IMR-90 (cell line): ENCODE results near the gene STAM. TPM values are rescaled to one million over a fixed set of nuclear protein-coding genes. Genes with fewer than 3 reads are reported as not detected.

Source experiments
- ATAC-seq: fragments of 200-7000 bp; cut with Tn5 transposase; 2 replicates; pipeline ENCODE4 v1.9.1; 2020; ENCODE audit warnings: low read depth, mild to moderate bottlenecking, moderate library complexity
- BruUV-seq: library from RNA; stranded (reverse); fragments of 400-500 nt; replicated peaks from 2 replicates; lab custom pipeline; 2021; lab: Mats Ljungman, UMichigan
- CTCF ChIA-PET: fragments of 300-600 bp; formaldehyde crosslinking; extraction: SDS; loops from one replicate; lab custom pipeline; 2021; ENCODE audit warnings: antibody characterized with exemption; lab: Yijun Ruan, JAX
- POLR2A ChIA-PET: fragments of 300-600 bp; sonication (Branson Sonifier 250); formaldehyde crosslinking; loops from one replicate; lab custom pipeline; 2022; ENCODE audit warnings: antibody characterized with exemption; ENCODE audit not compliant: unreplicated experiment; lab: Charles Lee
- DNase-seq: peaks from one replicate; pipeline ENCODE4 v3.0.0; 2013
- H2AFZ ChIP-seq: replicated peaks from 2 replicates; pipeline ENCODE3; 2013; ENCODE audit warnings: low read length, mild to moderate bottlenecking; ENCODE audit not compliant: poor library complexity
- H2AK5ac ChIP-seq: 2 replicates; pipeline ENCODE4 v1.6.1; 2013; ENCODE audit warnings: low read depth, low read length, inconsistent platforms
- H2AK9ac ChIP-seq: replicated peaks from 2 replicates; pipeline ENCODE3; 2013; ENCODE audit warnings: mild to moderate bottlenecking, low read depth, low read length, moderate library complexity; ENCODE audit not compliant: poor library complexity
- H2BK120ac ChIP-seq: 2 replicates; pipeline ENCODE4 v1.6.1; 2013; ENCODE audit warnings: low read depth, low read length, inconsistent platforms
- H2BK15ac ChIP-seq: 3 replicates; pipeline ENCODE4 v1.6.1; 2013; ENCODE audit warnings: low read depth, low read length, inconsistent platforms
- H2BK20ac ChIP-seq: 2 replicates; pipeline ENCODE4 v1.6.1; 2013; ENCODE audit warnings: low read depth, mild to moderate bottlenecking, inconsistent platforms, low read length, moderate library complexity
- H2BK5ac ChIP-seq: 2 replicates; pipeline ENCODE4 v1.6.1; 2013; ENCODE audit warnings: mild to moderate bottlenecking, low read depth, low read length, inconsistent platforms; ENCODE audit not compliant: poor library complexity, severe bottlenecking
- H3K14ac ChIP-seq: replicated peaks from 2 replicates; pipeline ENCODE4 v1.6.1; 2013; ENCODE audit warnings: low read depth, low read length, inconsistent platforms
- H3K18ac ChIP-seq: 2 replicates; pipeline ENCODE4 v1.6.1; 2013; ENCODE audit warnings: low read depth, low read length, control low read depth
- H3K23ac ChIP-seq: 2 replicates; pipeline ENCODE4 v1.6.1; 2013; ENCODE audit warnings: low read depth, low read length, inconsistent platforms
- H3K27ac ChIP-seq: 2 replicates; pipeline ENCODE4 v1.5.1; 2013; ENCODE audit warnings: mild to moderate bottlenecking, control low read depth, low read length; ENCODE audit not compliant: insufficient read depth
- H3K27me3 ChIP-seq: 2 replicates; pipeline ENCODE4 v1.6.1; 2013; ENCODE audit warnings: low read length; ENCODE audit not compliant: control insufficient read depth, insufficient read depth
- H3K36me3 ChIP-seq: 2 replicates; pipeline ENCODE4 v1.6.1; 2013; ENCODE audit warnings: low read length, mixed read lengths; ENCODE audit not compliant: control insufficient read depth, insufficient read depth
- H3K4ac ChIP-seq: 2 replicates; pipeline ENCODE4 v1.6.1; 2013; ENCODE audit warnings: low read depth, low read length, inconsistent platforms
- H3K4me1 ChIP-seq: 2 replicates; pipeline ENCODE4 v1.6.1; 2013; ENCODE audit warnings: low read length, mixed read lengths; ENCODE audit not compliant: control insufficient read depth, insufficient read depth
- H3K4me2 ChIP-seq: 2 replicates; pipeline ENCODE4 v1.6.1; 2013; ENCODE audit warnings: low read depth, mild to moderate bottlenecking, control low read depth, low read length, moderate library complexity
- H3K4me3 ChIP-seq: 2 replicates; pipeline ENCODE4 v1.5.1; 2013; ENCODE audit warnings: low read depth, mild to moderate bottlenecking, control low read depth, low read length, moderate library complexity; ENCODE audit not compliant: insufficient read depth
- H3K56ac ChIP-seq: 2 replicates; pipeline ENCODE4 v1.6.1; 2013; ENCODE audit warnings: low read length, inconsistent platforms; ENCODE audit not compliant: insufficient read depth; ENCODE audit errors: extremely low read depth
- H3K79me1 ChIP-seq, 2 experiments: 2 replicates each; pipeline ENCODE4 v1.6.1; 2013; ENCODE audit warnings: low read length in 2 of 2, inconsistent platforms in 1 of 2, low read depth in 1 of 2
- H3K9ac ChIP-seq: 2 replicates; pipeline ENCODE4 v1.6.1; 2013; ENCODE audit warnings: low read depth, low read length, control low read depth
- H3K9me1 ChIP-seq: 2 replicates; pipeline ENCODE4 v1.6.1; 2013; ENCODE audit warnings: low read length, inconsistent platforms; ENCODE audit not compliant: insufficient read depth
- H3K9me3 ChIP-seq: 2 replicates; pipeline ENCODE4 v1.6.1; 2013; ENCODE audit warnings: low read length; ENCODE audit not compliant: control insufficient read depth, insufficient read depth
- H4K20me1 ChIP-seq: 2 replicates; pipeline ENCODE4 v1.6.1; 2013; ENCODE audit warnings: low read length, inconsistent platforms; ENCODE audit not compliant: insufficient read depth
- H4K5ac ChIP-seq: 2 replicates; pipeline ENCODE4 v1.6.1; 2013; ENCODE audit warnings: mild to moderate bottlenecking, low read depth, low read length, control low read depth
- H4K8ac ChIP-seq, 2 experiments: 2 replicates each; pipeline ENCODE4 v1.6.1; 2013; ENCODE audit warnings: low read depth in 2 of 2, low read length in 2 of 2, control low read depth in 1 of 2, inconsistent platforms in 1 of 2
- H4K91ac ChIP-seq: 2 replicates; pipeline ENCODE4 v1.6.1; 2013; ENCODE audit warnings: low read depth, low read length, inconsistent platforms; ENCODE audit not compliant: insufficient read depth
- BHLHE40 ChIP-seq: fragments of 150-350 bp; IDR thresholded peaks from 2 replicates; pipeline ENCODE4 v1.6.1; 2016; ENCODE audit warnings: mild to moderate bottlenecking, low read depth, low read length
- CEBPB ChIP-seq: IDR thresholded peaks from 2 replicates; pipeline ENCODE4 v1.6.1; 2012; ENCODE audit warnings: low read depth, low read length, improper control_type of control experiment
- CHD1 ChIP-seq: IDR thresholded peaks from 2 replicates; pipeline ENCODE4 v1.6.1; 2012; ENCODE audit warnings: low read depth, low read length, improper control_type of control experiment
- CTCF ChIP-seq: conservative IDR thresholded peaks from 2 replicates; pipeline ENCODE4 v1.5.1; 2012; ENCODE audit warnings: mild to moderate bottlenecking, low read depth, low read length, improper control_type of control experiment
- ELK1 ChIP-seq: fragments of 150-350 bp; IDR thresholded peaks from 2 replicates; pipeline ENCODE4 v1.6.1; 2016; ENCODE audit warnings: low read depth, mild to moderate bottlenecking, low read length, moderate library complexity, borderline replicate concordance
- FOS ChIP-seq: fragments of 150-350 bp; IDR thresholded peaks from 2 replicates; pipeline ENCODE4 v1.6.1; 2016; ENCODE audit warnings: low read depth, low read length
- MAFK ChIP-seq: IDR thresholded peaks from 2 replicates; pipeline ENCODE4 v1.6.1; 2012; ENCODE audit warnings: low read depth, low read length, improper control_type of control experiment
- MAZ ChIP-seq: IDR thresholded peaks from 2 replicates; pipeline ENCODE4 v1.6.1; 2012; ENCODE audit warnings: low read depth, mild to moderate bottlenecking, low read length, improper control_type of control experiment, moderate library complexity, borderline replicate concordance
- MXI1 ChIP-seq: IDR thresholded peaks from 2 replicates; pipeline ENCODE4 v1.6.1; 2012; ENCODE audit warnings: low read depth, mild to moderate bottlenecking, low read length, moderate library complexity, borderline replicate concordance
- NFE2L2 ChIP-seq: fragments of 150-350 bp; IDR thresholded peaks from 2 replicates; pipeline ENCODE4 v1.6.1; 2016; ENCODE audit warnings: low read depth, mild to moderate bottlenecking, low read length
- POLR2A ChIP-seq: IDR thresholded peaks from 2 replicates; pipeline ENCODE4 v1.6.1; 2012; ENCODE audit warnings: mild to moderate bottlenecking, low read depth, low read length
- RAD21 ChIP-seq: IDR thresholded peaks from 2 replicates; pipeline ENCODE4 v1.6.1; 2012; ENCODE audit warnings: low read length, improper control_type of control experiment
- RCOR1 ChIP-seq: IDR thresholded peaks from 2 replicates; pipeline ENCODE4 v1.6.1; 2012; ENCODE audit warnings: mild to moderate bottlenecking, low read length, improper control_type of control experiment; ENCODE audit not compliant: insufficient replicate concordance
- RFX5 ChIP-seq: IDR thresholded peaks from 2 replicates; pipeline ENCODE4 v1.8.0; 2012; ENCODE audit warnings: low read depth, mild to moderate bottlenecking, low read length, moderate library complexity
- SMC3 ChIP-seq: fragments of 150-350 bp; IDR thresholded peaks from 2 replicates; pipeline ENCODE4 v1.6.1; 2016; ENCODE audit warnings: low read depth, mild to moderate bottlenecking, antibody characterized with exemption, low read length, moderate library complexity
- USF2 ChIP-seq: fragments of 150-350 bp; IDR thresholded peaks from 2 replicates; pipeline ENCODE4 v1.6.1; 2017; ENCODE audit warnings: mild to moderate bottlenecking, antibody characterized with exemption, low read length, low read depth
- WGBS, 2 experiments: methylation state at CpG; one replicate each; pipeline versions ENCODE4 v1.1.5 to v1.1.7; 2013; ENCODE audit warnings: missing lambda C conversion rate in 2 of 2; ENCODE audit not compliant: insufficient read length in 1 of 2; ENCODE audit errors: extremely low coverage in 2 of 2; 5-methylcytosine and 5-hydroxymethylcytosine counted together
- dilution Hi-C: fragments of 300-500 bp; cut with HindIII; formaldehyde crosslinking; loops from one replicate; pipeline ENCODE4 v1.14.3; 2018; ENCODE audit warnings: low sequenced_read_pairs; ENCODE audit not compliant: unreplicated experiment
- in situ Hi-C: fragments of 300-500 bp; cut with MboI; formaldehyde crosslinking; loops from 3 replicates; pipeline ENCODE4 v1.14.3; 2019; ENCODE audit warnings: low sequenced_read_pairs, inconsistent platforms, mixed read lengths
- intact Hi-C: fragments of 100-400 bp; cut with micrococcal nuclease; formaldehyde crosslinking; loops from 2 replicates; pipeline ENCODE4 v1.10.0; 2022
- polyA plus RNA-seq, 3 experiments: library from polyadenylated mRNA; depleted of rRNA; stranded (reverse); fragments of >200 nt; gene quantifications; 2 replicates each; pipeline ENCODE4 v1.2.3, GENCODE V29; 2012; ENCODE audit warnings: low replicate concordance in 1 of 3
- total RNA-seq: library from RNA; depleted of rRNA; stranded (reverse); fragments of >200 nt; gene quantifications from 2 replicates; pipeline ENCODE4 v1.2.3, GENCODE V29; 2012

The STAM gene
- total and polyA plus RNA-seq, 2 of the 4 experiments (the other 2 are of a cell fraction): 22.9 to 23.3 TPM

GRCh38 chr10:17756557-17757217 lies 112.7 kb downstream of the STAM start:
- H3K14ac ChIP-seq: no peak overlapping the region
- H2BK15ac ChIP-seq: no peak overlapping the region
- no peak overlapping the region for H3K27ac ChIP-seq
- no peak overlapping the region for H2BK120ac ChIP-seq
- no peak overlapping the region for H4K8ac ChIP-seq
- H4K20me1 ChIP-seq: no peaks in the 10 kb centered on the region
- no TSS peak for BruUV-seq
- H3K4ac ChIP-seq: no peak overlapping the region
- no peak overlapping the region for H2BK5ac ChIP-seq
- TF ChIP-seq CHD1 (no peak), CEBPB (no peak), RFX5 (no peak), MXI1 (no peak), BHLHE40 (no peak), POLR2A (no peak), CTCF (no peak), MAFK (no peak), USF2 (no peak), RAD21 (no peak), NFE2L2 (no peak), SMC3 (no peak), ELK1 (no peak), FOS (no peak), MAZ (no peak), RCOR1 (no peak)
- H3K9ac ChIP-seq: no peak overlapping the region
- no peaks in the 10 kb centered on the region for H3K9me1 ChIP-seq
- H3K4me3 ChIP-seq: no peak overlapping the region
- H3K9me3 ChIP-seq: no peaks in the 10 kb centered on the region
- no CpG with 5 or more reads among the region's 7 CpGs for WGBS, 2 experiments
- H2BK20ac ChIP-seq: no peak overlapping the region
- peak; percentile 22 for DNase-seq
- H3K4me2 ChIP-seq: peak overlapping the region; percentile 17; the same call in 1 of the 2 replicates
- H3K36me3 ChIP-seq: no peaks in the 10 kb centered on the region
- H3K79me1 ChIP-seq: no peaks in the 10 kb centered on the region
- ATAC-seq: peak; percentile 21; the same call in 1 of the 2 replicates
- no peaks in the 10 kb centered on the region for H3K4me1 ChIP-seq
- peaks cover 3% of the 10 kb centered on the region; the same call in 1 of the 2 replicates for H3K27me3 ChIP-seq
- no peak overlapping the region for H2AK9ac ChIP-seq
- no peak overlapping the region for H3K23ac ChIP-seq
- POLR2A ChIA-PET: no interaction called here
- intact Hi-C loops: no loop called here
- in situ Hi-C loops: no loop called here
- no peak overlapping the region for H3K18ac ChIP-seq
- no peak overlapping the region for H4K91ac ChIP-seq
- no peak overlapping the region for H2AK5ac ChIP-seq
- peak overlapping the region; percentile 57 for H2AFZ ChIP-seq
- dilution Hi-C loops: no loop called here
- CTCF ChIA-PET: no interaction called here
- no peak overlapping the region for H3K56ac ChIP-seq
- H4K5ac ChIP-seq: no peak overlapping the region
